Effector CD4-positive, alpha-beta T cell (primary cell): ENCODE data around the gene GLTPD2.

Experiments
- DNase-seq: peaks from one replicate; pipeline ENCODE4 v3.0.0-alpha.2; 2020

Gene GLTPD2

DNA sequence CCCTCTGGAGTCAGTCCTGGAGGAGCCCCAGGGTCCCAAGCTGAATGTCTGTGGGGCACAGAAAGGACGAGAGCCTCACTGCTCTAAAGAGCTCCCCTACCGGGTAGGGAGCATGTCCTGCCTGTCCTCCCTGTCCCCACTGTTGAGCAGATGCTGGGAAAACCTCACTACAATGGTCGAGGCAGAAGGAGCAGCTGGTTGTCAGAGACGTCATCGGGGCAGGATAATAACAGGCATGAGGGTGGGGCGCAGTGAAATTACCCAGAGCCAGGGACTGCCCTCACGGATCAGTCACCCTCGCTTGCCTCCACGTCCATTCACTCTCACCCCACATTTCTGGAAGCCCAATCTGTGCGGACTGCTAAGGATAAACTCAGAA is 16.5 kb upstream of the GLTPD2 start:
- DNase-seq: no peak

DNA sequence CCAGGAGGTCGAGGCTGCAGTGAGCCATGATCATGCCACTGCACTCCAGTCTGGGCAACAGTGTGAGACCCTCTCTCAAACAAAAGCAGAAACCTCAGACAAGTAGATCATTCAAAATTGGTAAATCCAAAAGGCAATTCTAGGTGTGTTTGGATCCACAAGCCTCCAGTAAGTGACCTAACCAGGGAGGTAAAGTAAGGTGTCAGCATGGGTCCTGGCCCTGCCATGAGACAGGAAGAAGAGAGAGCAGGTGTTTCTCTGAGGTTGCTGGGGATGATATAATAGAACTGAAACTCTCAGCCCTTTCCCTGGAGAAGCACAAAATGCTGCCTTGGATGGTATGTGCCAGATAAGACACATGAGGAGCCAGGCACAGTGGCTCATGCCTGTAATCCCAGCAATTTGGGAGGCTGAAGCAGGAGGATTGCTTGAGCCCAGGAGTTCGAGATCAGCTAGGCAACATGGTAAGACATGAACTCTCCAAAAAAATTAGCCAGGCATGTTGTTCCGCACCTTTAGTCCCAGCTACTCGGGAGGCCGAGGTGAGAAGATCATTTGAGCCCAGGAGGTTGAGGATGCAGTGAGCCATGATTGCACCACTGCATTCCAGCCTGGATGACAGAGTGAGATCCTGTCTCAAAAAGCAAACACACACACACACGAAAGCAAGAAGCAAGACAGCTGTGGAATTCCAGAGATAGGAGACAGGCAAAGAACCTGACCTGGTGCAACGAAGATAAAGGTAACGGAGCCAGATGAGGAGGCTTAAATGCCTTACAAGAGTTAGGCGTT is 10.6 kb upstream of the GLTPD2 start:
- DNase-seq: no peak

DNA sequence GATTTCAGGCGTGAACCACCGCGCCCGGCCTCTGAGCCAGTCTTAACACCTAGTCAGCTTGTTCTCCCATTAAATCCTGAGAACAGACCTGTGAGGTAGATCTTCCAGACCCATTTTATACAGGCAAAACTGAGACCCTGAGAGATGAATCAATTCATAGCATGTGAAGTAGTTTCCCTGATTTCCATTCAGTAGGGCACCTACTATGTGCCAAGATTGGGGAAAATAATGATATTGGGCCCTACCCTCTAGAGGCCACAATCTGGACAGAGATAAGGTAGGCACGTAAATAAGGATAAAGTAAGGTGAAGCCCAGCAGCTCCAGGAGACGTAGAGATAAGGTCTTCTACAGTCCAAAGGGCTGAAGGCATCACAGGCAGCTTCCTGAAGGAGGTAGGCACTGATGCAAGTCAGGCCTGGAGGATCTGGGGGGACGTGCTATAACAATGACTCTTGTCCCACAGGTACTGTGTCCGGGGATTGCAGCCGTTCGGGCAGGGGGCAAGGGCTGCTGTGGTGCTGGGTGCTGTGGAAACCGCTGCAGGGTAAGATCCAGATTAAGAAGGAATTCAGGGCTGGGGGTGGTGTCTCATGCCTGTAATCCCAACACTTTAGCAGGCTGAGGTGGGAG is 8.3 kb upstream of the GLTPD2 start:
- DNase-seq: no peak

DNA sequence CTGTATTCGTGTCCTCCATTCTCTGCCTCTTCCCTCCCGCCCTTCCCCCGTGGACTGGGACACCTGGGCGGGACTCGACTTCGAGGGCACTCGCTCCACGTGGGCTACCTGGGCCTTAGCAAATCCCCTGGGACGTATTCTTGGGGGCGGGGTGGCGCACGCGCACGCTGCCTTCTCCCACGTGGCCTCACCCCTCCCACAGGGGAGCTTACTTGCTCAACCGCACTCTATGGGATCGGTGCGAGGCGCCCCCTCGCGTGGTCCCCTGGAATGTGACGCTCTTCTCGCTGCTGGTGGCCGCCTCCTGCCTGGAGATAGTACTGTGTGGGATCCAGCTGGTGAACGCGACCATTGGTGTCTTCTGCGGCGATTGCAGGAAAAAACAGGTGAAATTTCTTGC is 6.1 kb upstream of the GLTPD2 start:
- no peak for DNase-seq

DNA sequence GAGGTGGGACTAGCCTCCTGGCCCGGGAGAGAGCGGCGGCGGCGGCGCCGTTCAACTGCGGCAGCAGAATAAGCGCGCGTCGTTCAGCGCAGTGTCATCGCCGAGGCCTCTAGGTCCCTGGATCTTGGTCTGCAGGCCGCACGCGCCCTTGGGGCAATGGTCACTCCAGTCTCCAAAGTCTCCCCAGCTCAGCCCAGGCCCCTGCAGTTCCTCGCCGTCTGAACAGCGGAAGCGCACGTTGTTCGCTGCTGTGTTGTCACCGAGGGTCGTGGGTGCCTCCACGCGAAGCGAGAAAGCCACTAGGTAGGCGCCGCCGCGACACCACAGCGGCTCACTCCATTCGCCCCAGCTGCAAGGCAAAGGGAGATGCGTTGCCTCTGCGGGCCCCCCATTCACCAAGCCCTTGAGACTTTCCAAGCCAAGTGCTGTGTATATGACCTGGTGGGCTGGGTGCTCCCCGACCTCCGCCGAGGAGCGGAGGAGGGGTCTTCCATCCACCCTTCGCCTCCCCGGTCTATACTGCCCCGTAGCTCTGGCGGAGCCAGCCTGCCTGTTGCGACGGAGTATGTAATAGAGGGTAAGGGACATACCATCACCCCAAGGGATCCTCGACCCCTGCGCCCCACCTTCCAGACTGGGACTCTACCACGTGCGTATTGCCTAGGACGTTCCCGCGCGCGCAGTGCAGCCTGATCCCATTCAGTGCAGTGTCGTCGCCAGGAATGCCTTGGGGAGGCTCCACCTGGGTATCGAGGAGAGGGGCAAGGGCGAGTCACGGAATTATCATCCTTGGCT is 3.3 kb upstream of the GLTPD2 start:
- no peak for DNase-seq

DNA sequence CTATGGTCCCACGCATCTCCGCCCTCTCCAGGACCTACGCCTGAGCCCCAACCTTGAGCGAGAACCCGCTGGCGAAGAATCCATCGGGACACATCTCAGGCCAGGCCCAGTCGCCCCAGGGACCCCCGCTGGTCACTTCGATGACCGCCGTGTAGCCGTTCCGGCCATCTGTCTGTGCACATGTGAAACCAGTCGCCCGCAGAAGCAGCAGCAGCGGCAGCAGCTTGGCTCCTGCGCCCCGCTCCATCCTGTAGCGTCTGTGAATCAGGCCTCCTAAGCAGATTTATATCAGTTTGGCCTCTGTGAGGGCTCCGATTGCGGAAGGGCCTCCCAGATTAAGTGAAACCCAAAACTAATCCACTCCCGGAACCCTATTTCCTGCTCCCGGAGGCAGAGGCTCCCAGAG is 2.7 kb upstream of the GLTPD2 start, which contains the start of gene VMO1:
Gene VMO1, minus strand, starts transcription at position 259 of the 406 bp plus-strand sequence. Its CDS starts 12 bp downstream, at position 247.
- DNase-seq: no peak

DNA sequence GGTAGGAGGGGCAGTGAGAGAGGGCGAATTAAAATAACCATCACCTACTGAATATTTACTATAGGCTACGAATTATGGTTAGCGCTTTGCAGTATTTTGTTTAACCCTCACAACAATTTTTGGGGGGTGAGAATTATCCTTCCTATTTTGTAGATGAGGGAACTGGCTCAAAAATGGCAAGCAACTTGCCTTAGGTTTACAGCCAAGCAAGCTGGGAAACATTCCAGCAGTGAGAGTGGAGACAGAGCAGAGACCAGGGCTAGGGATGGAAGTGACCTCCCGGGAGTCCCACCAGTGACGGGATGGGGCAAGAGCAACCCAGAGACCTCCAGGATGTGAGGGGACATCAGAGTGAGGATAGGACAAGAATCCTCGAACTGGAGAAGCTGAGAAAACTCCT is 2.2 kb upstream of the GLTPD2 start:
- DNase-seq: no peak

DNA sequence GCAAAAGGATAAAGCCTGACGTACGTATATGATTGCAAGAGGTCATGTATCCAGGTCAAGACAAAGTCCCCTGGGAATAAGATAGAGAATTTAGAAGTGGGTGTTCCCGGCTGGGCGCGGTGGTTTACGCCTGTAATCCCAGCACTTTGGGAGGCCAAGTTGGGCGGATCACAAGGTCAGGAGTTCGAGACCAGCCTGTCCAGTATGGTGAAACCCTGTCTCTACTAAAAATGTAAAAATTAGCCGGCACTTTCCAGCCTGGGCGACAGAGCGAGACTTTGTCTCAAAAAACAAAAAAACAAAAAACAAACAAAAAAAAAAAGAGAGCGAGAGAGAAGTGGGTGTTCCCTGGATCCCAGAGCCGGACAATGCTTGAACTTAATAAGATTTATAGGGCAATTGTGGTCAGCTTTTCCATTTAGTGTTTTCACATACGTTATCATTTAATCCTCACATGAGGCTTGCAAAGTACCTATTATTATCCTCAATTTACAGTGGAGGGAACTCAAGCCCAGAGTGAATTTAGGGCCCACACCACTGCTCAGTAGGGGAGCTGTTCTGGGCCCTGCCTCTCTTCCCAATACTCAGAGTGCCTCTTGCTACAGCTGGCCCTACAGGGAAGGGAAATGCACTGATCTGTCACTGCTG is 481 bp upstream of the GLTPD2 start:
- DNase-seq: no peak

DNA sequence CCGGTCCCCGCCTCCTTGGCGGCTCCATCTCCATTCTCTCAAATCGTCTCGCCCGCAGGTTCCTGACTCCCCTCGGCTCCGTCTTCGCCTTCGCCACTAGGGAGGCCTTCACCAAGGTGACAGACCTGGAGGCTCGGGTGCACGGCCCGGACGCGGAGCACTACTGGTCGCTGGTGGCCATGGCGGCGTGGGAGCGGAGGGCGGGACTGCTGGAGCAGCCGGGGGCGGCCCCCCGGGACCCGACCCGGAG is 862 bp downstream of the GLTPD2 start:
- no peak for DNase-seq

DNA sequence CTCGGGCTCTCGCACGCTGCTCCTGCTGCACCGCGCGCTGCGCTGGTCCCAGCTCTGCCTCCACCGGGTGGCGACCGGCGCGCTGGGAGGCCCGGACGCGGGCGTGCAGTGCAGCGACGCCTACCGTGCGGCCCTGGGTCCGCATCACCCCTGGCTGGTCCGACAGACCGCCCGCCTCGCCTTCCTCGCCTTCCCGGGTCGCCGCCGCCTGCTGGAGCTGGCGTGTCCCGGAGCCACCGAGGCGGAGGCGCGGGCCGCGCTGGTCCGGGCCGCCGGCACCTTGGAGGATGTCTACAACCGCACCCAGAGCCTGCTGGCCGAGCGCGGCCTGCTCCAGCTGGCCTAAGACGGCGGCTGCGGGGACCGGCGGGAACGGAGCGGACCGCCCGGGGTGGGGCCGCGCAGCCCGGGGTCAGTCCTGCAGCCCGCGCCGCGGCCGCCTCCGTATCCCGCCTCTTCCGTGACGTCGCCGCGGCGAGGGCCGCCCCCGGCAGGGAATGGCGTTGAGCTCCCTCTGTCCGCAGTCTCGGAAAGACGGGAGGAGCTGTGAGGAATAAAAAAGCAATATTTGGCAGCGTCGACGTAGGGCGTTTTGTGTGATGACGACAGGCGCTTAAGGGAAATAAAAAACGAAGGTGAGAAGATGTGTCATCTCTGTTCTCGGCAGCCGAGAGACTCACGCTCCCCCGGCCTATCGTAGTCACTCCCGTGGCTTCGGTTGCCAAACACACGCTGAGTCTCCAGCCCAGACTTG is 1.4 kb downstream of the GLTPD2 start:
- DNase-seq: peak; percentile 65

DNA sequence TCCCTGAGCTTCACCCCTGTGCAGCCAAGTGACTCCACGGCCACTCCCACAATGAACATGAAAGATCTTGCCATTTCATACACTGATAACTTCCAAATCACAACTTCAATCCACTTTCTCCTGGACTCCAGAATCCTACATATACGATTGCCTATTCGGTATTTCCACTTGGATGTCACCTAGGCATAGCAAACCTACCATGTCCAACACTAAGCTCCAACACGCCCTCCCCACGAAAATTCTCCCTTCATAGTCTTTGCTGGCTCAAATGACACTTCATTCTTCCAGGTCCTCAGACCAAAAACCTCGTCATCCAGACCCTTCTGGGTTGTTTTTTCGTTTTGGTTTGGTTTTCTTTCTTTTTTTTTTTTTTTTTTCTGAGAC is 1.9 kb downstream of the GLTPD2 start:
- no peak for DNase-seq

DNA sequence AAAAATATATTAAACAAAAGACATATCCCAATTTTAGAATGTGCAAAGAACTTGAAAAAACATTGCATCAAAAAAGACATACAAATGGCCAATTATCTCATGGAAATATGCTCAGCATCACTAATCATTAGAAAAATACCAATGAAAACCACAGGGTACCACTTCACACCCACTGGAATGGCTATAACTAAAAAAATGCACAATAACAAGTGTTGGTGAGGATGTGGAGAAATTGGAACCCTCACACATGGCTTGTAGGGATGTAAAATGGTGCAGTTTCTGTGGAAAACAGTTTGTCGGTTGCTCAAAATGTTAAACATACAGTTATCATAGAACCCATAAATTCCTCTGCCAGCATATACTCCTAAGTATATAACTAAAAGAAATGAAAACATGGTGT is 6.4 kb downstream of the GLTPD2 start:
- no peak for DNase-seq

DNA sequence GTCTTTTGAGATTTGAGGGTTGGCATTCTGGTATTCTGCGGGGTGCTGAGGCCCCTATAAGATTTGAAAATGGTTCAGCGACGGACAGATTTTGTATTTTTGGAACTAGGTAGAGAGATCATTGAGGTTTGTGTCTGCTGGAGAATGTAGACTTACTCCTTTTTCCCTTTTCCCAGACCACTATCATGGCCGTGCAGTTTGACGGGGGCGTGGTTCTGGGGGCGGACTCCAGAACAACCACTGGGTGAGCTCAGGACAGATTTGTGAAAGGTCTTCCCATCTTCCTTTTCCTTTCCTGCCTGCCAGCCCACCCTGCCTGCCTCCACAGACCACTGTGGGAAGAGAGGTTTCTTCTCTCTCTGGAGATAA is 7.8 kb downstream of the GLTPD2 start:
- DNase-seq: no peak

DNA sequence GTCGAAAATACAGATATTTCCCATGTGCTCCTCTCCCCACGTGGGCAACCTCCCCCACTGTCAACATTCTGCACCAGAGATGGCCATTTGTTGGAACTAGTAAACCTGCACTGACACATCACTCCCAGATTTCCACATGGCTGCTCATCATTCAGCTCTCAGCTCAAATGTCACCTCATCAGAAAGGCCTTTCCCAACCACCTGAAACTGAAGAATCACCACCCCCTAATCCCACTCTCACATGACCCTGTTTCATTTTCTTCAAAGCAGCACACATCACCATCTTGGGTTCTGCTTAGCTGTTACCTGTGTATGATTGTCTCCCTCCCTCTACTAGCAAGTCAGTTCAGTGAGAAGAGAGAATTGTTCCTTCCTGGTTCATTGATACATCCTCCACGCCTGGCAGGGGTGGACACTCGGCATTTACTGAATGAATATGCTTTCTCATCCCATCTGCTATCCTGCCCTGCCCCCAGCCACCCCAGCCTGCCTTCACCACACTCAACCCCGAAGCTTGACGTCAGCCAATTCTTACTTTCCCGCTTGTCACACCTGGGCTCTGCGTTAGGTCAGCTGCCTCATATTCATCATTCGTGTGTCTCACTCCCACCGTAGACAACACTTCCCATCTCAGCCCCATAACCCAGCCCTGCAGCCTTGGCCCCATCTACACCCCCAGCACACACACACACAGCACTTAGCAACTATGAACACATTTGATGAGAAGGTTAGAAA is 11.9 kb downstream of the GLTPD2 start:
- no peak for DNase-seq

DNA sequence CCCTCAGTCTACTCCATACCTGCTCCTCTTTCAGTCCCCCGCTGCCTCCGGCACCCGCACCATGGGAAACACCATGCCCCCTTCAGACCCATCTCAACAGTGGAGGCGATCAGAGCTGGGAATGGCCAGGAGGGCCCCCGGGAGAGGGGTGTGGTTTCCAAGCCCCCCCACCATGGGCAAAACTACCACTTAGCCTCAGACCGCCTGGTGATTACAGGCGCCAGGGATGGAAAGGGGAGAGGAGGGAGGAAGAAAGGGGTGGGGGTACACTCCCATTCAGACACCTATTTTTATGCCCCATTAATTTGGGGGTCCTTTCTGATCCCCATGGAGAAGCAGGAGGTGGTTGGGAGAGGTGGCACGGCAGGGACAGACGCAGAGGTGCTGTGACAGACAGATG is 13.5 kb downstream of the GLTPD2 start, which contains the start of gene C17orf114:
Gene C17orf114, minus strand, starts transcription at position 101 of the 400 bp plus-strand sequence.
- no peak for DNase-seq

DNA sequence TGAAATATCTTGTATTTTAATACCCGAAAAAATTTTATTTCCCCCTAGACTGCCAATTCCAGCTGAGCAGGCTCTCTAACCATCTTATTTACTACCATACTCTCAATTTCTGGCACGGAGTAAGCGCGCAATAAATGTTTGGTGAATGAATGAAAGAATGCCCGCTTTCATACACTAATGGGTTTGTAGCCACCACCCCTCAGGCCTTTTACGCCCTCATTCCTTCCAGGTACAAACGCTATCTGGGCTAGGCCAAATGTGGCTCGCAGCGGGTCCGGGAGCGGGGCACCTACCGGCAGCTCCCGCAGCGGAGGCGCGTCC is 17.7 kb downstream of the GLTPD2 start:
- DNase-seq: no peak

DNA sequence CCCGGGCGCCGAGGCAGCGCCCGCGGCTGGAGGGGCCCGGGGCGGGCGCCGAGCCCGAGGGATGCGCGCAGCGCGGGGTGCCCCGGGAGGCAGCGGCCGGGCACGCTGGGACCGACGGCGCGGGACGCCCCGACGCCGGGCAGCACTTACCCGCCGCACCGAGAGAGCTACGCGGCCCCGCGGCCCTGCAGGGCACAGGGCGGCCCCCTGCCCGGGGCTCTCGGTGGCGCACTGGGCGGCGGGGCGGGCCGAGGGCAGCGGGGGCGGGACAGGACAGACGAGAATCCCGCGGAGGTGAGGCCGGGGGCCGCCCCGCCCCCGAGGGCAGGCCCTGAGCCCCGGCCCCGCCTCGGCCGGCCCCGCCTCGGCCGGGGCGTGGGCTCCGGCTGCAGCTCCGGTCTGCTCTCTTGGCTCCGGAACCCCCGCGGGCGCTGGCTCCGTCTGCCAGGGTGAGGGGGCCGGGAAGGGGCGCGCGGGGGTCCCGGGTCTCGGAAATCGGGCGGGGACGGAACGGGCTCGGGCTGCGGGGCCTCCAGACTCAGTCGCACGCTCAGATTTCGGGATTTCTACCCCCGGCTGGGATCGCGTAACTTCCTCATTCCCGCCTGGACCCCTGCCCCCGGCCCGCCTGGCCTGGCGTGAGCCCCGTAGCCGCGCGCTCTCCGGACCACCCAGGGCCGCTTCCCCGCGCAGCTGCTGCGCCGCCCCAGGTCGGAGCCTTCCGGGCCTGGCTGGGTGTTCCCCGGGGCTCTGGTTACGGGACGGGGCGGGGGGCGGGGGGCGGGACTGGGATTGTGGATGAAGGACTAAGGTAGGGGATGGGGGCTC is 18.2 kb downstream of the GLTPD2 start, which contains the start of gene PLD2:
Gene PLD2, plus strand, starts transcription at position 376 of the 828 bp plus-strand sequence. CDS start 621 bp downstream, outside the sequence.
- DNase-seq: peak; percentile 82

DNA sequence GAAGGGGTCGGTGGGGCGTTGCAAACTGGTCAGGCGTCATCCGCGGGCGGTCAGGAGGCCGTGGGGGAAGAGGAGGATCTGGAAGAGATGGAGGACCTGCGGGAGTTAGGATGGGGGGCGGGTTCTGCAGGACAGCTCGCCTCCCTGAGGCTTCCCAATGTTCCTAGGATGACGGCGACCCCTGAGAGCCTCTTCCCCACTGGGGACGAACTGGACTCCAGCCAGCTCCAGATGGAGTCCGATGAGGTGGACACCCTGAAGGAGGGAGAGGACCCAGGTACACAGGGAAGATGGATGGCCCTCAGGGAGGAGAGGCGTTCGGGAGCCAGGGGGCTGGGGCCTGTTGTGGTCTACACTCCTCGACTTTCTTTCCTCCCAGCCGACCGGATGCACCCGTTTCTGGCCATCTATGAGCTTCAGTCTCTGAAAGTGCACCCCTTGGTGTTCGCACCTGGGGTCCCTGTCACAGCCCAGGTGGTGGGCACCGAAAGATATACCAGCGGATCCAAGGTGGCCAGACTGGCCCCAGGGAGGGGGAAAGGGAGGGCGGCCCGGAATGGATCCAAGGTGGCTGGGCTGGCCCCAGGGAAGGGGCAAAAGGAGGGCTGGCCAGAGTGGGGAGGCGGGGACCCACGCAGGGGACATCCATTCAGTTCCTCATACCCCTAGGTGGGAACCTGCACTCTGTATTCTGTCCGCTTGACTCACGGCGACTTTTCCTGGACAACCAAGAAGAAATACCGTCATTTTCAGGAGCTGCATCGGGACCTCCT is 19.0 kb downstream of the GLTPD2 start:
- DNase-seq: no peak

DNA sequence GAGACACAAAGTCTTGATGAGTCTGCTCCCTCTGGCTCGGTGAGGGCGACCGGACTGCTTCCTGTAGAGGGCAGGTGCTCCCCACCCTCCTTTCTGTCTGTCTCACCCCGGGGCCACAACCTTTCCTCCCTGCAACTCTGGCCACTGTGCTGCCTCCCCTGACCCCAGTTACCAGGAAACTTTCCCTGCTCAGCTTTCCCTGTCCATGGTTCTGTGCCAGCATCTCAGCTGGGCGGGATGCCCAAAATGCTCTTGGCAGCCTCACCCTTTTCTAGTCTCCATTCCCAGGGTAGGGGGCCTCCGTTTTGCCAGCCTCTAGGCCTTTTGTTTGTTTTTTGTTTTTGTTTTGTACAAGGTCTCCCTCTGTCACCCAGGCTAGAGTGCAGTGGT is 19.6 kb downstream of the GLTPD2 start:
- no peak for DNase-seq

DNA sequence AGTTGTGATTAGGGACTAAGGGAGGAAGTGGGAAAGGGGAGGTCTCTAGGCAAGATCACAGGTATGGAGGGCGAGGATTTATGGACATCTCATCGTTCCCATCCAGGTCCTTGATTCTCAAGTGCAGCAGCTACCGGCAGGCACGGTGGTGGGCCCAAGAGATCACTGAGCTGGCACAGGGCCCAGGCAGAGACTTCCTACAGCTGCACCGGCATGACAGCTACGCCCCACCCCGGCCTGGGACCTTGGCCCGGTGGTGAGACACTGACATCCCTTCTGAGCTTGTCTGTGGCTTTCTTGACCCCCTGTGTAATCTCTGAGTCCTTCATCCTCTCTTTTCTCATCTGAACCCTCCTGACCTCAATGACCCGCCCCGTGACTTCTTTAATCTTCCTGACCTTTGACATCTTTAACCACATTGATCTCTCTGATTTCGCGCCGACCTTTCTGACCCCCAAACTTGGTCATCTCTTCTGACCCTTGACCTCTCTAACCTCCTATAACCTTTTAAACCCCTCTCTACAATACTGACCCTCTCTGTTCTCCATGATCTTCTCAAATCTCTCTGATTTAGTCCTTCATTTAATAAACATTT is 22.0 kb downstream of the GLTPD2 start:
- no peak for DNase-seq
